Measurements from ENCODE around the gene USP7. TPM values are rescaled to one million over a fixed set of nuclear protein-coding genes. Genes with fewer than 3 reads are reported as not detected.
A peak's percentile ranks its signal among the peaks of the same experiment; 100 is the strongest.

The USP7 gene
- total and polyA plus RNA-seq, 7 donors, result 41.6 to 135 (median 108) TPM

- intact Hi-C loops (cut with DNase I), result loop anchor here (2.0 to 10.0 kb wide), 5 partner anchors 84 to 444 kb away; partner anchors contain the start of genes PMM2 (in 1 of the 2) and TMEM186 (in 1 of the 2)
- peak; percentile 90 to 98 (median 94) for ATAC-seq
- 9 to 10% (median 9%) methylated on average over 26 of the region's 26 CpGs for WGBS, 3 donors
Measured at GRCh38 chr16:9008601-9009260, 45.0 kb upstream of the USP7 start.

DNA sequence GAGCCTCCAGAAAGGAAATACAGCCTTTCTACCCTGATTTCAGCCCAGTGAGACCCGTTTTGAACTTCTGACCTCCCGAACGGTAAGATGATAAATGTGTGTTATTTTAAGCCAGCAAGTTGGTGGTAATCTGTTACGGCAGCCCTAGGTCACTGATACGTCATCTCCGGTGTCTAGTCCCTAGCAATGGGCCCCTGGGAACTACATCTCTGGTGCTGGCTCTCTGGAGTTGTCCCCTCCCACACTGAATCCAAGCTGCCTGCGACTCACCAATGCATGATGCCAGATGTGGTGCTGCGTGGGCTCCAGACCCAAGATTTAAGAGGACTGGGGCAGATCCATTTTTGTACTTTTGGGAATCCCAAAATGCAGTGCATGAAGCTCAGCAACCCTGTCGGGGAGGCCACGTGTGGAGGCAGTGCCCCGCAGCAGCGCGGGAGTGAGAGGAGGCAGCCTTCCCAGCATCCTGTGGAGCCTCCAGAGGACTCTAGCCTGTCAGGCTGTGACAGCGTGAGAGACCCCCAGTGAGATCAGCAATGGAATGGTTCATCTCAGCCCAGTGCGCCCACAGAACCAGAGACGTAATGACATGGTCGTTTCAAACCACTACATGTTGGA lies 43.6 kb upstream of the USP7 start:
- Histone ChIP-seq H3K4me3 (no peak overlapping the region), H3K27me3 (ENCODE audit: insufficient read depth in 3 of 3, low read length in 2 of 3) (no peaks in the 10 kb centered on the region), H3K27ac (no peak overlapping the region), H3K9me3 (no peaks in the 10 kb centered on the region), H3K4me1 (no peaks in the 10 kb centered on the region), H3K36me3 (ENCODE audit: insufficient read depth in 1 of 2, low read depth in 1 of 2) (no peaks in the 10 kb centered on the region)
- DNase-seq, result no peak
- TF ChIP-seq, protein P1, sequence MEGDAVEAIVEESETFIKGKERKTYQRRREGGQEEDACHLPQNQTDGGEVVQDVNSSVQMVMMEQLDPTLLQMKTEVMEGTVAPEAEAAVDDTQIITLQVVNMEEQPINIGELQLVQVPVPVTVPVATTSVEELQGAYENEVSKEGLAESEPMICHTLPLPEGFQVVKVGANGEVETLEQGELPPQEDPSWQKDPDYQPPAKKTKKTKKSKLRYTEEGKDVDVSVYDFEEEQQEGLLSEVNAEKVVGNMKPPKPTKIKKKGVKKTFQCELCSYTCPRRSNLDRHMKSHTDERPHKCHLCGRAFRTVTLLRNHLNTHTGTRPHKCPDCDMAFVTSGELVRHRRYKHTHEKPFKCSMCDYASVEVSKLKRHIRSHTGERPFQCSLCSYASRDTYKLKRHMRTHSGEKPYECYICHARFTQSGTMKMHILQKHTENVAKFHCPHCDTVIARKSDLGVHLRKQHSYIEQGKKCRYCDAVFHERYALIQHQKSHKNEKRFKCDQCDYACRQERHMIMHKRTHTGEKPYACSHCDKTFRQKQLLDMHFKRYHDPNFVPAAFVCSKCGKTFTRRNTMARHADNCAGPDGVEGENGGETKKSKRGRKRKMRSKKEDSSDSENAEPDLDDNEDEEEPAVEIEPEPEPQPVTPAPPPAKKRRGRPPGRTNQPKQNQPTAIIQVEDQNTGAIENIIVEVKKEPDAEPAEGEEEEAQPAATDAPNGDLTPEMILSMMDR (IDR thresholded peaks at IDR 0.05), result no peak
- no peak for ATAC-seq
- WGBS, 3 donors, result 52 to 61% (median 56%) methylated on average over 17 of the region's 17 CpGs
- intact Hi-C loops (cut with DNase I), result loop anchor here (5.0 to 10.0 kb wide), 4 partner anchors 82 to 442 kb away; partner anchors contain the start of genes PMM2 (in 1 of the 2) and TMEM186 (in 1 of the 2)

More at GRCh38 chr16:9008601-9009260, 45.0 kb upstream of the USP7 start:
- Histone ChIP-seq H3K4me1 (no peaks in the 10 kb centered on the region), H3K27ac (no peak overlapping the region), H3K36me3 (ENCODE audit: insufficient read depth in 1 of 2, low read depth in 1 of 2) (no peaks in the 10 kb centered on the region), H3K27me3 (ENCODE audit: insufficient read depth in 3 of 3, low read length in 2 of 3) (no peaks in the 10 kb centered on the region), H3K4me3 (peak overlapping the region; percentile 56), H3K9me3 (no peaks in the 10 kb centered on the region)
- DNase-seq, result peak; percentile 79 to 82
- TF ChIP-seq, protein P1 (IDR thresholded peaks at IDR 0.05), result peak; percentile 87

GRCh38 chr16:9004183-9004582 lies 40.5 kb upstream of the USP7 start:
- H3K4me3 ChIP-seq, result no peak overlapping the region
- WGBS, 3 donors, result 83 to 91% (median 89%) methylated on average over 4 of the region's 4 CpGs
- intact Hi-C loops (cut with DNase I), result loop anchor here (10.0 kb wide), 3 partner anchors 79 to 439 kb away; partner anchors contain the start of genes PMM2 (in 1 of the 2) and TMEM186 (in 1 of the 2)
- H3K9me3 ChIP-seq, result no peaks in the 10 kb centered on the region
- no peaks in the 10 kb centered on the region for H3K4me1 ChIP-seq
- no peak for DNase-seq
- TF ChIP-seq, protein P1 (IDR thresholded peaks at IDR 0.05), result no peak
- H3K36me3 ChIP-seq (ENCODE audit: insufficient read depth in 1 of 2, low read depth in 1 of 2), result no peaks in the 10 kb centered on the region
- no peak overlapping the region for H3K27ac ChIP-seq
- no peaks in the 10 kb centered on the region for H3K27me3 ChIP-seq (ENCODE audit: insufficient read depth in 3 of 3, low read length in 2 of 3)
- ATAC-seq, result no peak

GRCh38 chr16:9003763-9004162 lies 40.1 kb upstream of the USP7 start:
- intact Hi-C loops (cut with DNase I), result loop anchor here (10.0 kb wide), 3 partner anchors 79 to 439 kb away; partner anchors contain the start of genes PMM2 (in 1 of the 2) and TMEM186 (in 1 of the 2)
- WGBS, 3 donors, result 90 to 91% (median 90%) methylated on average over 3 of the region's 3 CpGs
- TF ChIP-seq, protein P1 (IDR thresholded peaks at IDR 0.05), result no peak
- no peak overlapping the region for H3K27ac ChIP-seq
- no peaks in the 10 kb centered on the region for H3K4me1 ChIP-seq
- no peaks in the 10 kb centered on the region for H3K36me3 ChIP-seq (ENCODE audit: insufficient read depth in 1 of 2, low read depth in 1 of 2)
- DNase-seq, result no peak
- no peak overlapping the region for H3K4me3 ChIP-seq
- H3K9me3 ChIP-seq, result no peaks in the 10 kb centered on the region
- ATAC-seq, result no peak
- H3K27me3 ChIP-seq (ENCODE audit: insufficient read depth in 3 of 3, low read length in 2 of 3), result no peaks in the 10 kb centered on the region

All from psoas muscle (tissue), 8 donors.